GM12801 (cell line): Measurements from ENCODE around the gene HOXA3.

Experiments
- TF ChIP-seq, protein P1 (sequence below): IDR thresholded peaks from one replicate; pipeline ENCODE4 v1.5.1; 2011; ENCODE audit warnings: control low read depth; ENCODE audit not compliant: insufficient read length; ENCODE audit errors: extremely low read depth

HOXA3 gene

DNA sequence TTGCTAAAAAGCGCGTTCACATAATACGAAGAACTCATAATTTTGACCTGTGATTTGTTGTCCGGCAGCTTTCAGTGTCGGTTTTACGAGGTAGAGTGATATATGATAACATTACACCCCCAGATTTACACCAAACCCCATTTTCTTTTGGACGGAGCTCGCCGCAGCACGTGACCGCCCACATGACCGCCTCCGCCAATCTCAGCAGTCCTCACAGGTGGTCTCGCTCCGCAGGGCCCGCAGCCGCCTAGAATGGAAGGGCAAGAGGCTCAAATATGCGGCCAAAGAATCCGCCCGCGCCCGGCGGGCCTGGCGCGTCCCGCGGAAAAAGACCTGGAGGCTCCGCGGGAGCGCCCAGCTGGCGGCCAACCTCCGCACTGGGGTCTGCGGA lies 4.1 kb upstream of the HOXA3 start, which contains the start of gene HOXA7:
Gene HOXA7 (minus strand): TSS at position 168 of the 391 bp plus-strand sequence. CDS start 130 bp downstream, at position 38.
- TF ChIP-seq, protein P1, sequence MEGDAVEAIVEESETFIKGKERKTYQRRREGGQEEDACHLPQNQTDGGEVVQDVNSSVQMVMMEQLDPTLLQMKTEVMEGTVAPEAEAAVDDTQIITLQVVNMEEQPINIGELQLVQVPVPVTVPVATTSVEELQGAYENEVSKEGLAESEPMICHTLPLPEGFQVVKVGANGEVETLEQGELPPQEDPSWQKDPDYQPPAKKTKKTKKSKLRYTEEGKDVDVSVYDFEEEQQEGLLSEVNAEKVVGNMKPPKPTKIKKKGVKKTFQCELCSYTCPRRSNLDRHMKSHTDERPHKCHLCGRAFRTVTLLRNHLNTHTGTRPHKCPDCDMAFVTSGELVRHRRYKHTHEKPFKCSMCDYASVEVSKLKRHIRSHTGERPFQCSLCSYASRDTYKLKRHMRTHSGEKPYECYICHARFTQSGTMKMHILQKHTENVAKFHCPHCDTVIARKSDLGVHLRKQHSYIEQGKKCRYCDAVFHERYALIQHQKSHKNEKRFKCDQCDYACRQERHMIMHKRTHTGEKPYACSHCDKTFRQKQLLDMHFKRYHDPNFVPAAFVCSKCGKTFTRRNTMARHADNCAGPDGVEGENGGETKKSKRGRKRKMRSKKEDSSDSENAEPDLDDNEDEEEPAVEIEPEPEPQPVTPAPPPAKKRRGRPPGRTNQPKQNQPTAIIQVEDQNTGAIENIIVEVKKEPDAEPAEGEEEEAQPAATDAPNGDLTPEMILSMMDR, result no peak

DNA sequence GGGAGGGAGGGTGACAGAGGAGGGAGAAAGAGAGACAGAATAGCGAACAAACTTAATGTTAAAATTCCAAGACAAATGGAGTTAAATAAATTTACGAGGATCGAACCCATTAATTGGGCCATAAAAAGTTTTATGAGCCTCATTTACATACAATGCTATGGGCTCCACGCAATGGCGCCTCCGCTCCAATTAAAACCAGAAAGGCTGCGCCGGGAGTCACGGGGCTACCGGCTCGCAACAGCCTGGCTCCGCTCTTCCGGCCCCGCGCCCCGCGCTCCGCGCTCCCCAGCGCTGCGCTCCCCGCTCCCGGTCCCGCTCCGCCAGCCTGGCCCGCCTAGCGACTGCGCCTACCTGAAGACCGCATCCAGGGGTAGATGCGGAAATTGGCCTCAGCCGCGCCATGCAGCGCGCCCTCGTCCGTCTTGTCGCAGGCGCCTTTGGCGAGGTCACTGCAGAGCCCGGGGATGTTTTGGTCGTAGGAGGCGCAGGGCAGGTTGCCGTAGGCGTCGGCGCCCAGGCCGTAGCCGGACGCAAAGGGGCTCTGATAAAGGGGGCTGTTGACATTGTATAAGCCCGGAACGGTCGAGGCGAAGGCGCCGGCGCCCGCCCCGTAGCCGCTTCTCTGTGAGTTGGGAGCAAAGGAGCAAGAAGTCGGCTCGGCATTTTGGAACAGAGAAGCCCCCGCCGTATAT lies 3.6 kb upstream of the HOXA3 start:
- TF ChIP-seq, protein P1, result no peak

DNA sequence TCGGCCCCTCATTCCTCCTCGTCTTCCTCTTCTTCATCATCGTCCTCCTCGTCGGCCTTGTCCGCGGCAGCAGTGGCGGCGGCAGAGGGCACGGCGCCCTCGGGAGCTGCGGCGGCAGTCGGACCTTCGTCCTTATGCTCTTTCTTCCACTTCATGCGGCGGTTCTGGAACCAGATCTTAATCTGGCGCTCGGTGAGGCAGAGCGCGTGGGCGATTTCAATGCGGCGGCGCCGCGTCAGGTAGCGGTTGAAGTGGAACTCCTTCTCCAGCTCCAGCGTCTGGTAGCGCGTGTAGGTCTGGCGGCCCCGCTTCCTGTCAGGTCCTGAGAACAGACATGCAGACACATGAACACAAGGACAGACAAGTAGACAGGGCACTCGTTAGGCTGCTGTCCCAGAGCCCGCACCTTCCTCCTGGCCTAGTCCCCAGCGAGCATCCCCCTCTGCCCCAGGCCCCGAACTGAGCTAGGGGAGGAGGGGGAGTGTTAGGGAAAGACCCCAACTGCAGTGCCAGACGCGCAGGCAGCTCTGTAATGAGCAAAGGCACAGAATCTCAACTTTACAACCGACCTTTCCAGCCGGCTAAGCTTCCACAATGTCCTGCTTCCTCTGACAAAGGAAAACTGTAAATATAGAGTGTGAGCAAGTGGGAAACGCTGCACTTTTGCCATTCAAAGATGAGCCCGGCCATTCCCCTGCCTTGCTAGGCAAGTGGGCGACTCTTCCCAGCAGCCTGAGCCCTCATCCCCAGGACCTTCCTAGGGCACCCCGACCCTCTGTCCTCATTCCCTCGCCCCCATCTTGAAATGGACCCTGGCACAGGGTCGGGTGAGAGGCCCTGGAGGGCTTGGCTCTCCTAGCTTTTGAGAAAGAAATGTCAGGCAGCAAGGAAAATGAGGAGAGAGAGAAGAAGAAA lies 2.8 kb upstream of the HOXA3 start:
- TF ChIP-seq, protein P1, result no peak

DNA sequence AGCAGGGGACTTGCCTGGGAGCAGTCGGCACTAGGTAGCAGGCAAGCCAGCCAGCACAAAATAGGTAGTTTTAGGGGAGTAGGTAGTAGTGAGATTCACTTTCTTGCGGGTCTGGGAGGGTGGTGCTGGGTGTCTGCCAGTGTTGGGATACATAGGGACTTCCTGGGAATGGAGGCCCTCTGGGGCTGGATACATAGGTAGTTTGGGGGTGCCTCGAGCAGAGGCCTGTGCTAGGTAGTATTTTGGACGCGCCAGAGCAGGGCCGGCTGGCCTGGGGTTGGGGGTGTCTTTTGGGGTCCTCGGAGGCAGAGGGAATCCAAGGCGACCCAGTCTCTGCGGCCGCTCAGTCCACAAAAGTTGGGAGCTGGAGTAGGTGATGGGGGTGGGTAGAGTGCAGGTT lies 2.0 kb upstream of the HOXA3 start:
- TF ChIP-seq, protein P1, result no peak

DNA sequence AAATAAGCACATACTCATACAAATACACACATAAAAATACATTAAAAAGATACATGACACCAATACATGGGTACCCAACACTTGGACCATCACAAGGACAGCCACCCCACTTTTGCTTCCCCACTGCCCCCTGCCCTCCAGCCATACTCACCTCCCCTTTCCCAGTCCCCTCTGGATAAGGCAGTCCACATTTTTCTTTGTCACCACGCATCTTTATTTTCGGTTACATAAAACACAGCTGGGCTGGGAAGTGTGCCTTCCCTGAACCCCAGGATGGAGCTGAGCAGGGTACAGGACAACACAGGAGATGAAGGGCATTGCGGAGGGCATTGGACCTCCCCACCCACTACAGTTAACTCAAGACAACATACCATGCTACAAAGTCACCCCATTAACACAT lies 1.1 kb upstream of the HOXA3 start:
- TF ChIP-seq, protein P1, result no peak

DNA sequence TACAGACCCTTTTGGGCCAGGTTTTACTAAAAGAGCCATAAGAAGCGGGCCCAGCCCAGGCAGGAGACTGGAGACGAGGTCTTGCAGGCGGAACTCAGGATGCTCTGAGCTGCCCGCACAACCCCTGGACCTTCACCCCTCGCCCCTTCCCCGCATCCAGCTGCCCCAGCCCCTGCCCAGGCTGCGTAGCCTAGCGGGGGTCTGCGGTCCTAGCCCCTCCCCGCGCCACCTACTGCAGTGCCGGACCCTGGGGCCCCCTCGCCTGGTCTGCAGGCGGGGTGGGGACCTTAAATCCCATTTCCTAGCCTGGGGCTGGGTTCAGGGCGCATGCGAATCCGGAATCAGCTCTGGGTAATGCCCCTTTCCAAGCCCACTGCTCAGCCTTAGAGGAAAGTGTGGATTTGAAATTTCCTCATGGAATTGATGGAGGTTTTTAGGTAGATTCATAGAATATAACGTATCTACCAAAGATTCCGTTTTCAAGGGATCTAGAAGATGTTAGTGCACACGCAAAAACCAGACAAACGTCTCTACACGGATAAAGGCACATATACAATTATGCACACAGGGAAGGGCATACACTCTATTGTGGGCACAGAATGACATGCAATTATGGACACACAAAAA lies 546 bp upstream of the HOXA3 start:
- TF ChIP-seq, protein P1, result no peak

DNA sequence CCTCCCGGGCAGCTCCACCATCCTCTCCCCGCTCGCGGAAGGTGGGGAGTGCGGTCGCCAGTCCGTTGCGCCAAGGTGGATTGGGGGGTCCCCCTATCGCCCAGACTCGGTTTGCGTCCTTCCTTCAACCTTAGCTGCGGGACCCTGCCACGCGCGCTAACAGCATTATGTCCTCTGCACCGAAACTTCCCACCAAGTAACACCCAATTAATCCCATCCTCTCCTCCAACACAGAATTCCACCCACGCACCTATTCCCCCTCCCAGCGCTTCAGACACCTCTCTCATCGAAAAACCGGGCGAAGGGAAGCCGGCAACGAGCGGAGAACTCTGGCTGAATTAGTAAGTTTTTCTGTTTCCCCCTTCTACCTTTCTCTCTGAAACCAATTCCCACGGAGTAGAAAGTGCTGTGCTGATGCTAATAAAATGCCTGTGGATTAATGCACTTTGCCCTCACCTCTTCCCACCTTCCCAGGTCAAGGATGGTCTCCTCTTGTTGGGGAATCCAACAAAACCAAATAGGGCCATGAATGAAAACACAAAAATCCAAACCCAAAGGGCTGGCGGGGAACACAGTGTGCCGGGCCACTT lies 947 bp downstream of the HOXA3 start:
- TF ChIP-seq, protein P1, result no peak
